ENCODE measurements around the gene RAB18.

DNA sequence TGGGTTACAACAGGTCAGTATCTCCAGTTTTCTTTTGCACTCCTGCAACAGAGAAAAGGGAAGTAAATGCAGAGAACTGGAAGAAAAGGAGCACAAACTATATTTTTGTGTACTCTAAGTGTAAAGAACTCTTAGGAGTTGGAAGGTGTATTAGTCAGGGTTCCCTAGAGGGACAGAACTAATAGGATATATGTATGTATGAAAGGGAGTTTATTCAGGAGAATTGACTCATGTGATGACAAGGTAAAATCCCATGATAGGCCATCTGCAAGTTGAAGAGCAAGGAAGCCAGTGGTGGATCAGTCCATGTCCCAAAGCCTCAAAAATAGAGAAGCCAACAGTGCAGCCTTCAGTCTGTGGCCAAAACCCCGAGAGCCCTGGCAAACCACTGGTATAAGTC lies 22.6 kb upstream of the RAB18 start:
- TF ChIP-seq EZH2 (optimal IDR thresholded peaks at IDR 0.05; ENCODE audit: low read depth, low read length), result no peak
- TF ChIP-seq, protein P1, sequence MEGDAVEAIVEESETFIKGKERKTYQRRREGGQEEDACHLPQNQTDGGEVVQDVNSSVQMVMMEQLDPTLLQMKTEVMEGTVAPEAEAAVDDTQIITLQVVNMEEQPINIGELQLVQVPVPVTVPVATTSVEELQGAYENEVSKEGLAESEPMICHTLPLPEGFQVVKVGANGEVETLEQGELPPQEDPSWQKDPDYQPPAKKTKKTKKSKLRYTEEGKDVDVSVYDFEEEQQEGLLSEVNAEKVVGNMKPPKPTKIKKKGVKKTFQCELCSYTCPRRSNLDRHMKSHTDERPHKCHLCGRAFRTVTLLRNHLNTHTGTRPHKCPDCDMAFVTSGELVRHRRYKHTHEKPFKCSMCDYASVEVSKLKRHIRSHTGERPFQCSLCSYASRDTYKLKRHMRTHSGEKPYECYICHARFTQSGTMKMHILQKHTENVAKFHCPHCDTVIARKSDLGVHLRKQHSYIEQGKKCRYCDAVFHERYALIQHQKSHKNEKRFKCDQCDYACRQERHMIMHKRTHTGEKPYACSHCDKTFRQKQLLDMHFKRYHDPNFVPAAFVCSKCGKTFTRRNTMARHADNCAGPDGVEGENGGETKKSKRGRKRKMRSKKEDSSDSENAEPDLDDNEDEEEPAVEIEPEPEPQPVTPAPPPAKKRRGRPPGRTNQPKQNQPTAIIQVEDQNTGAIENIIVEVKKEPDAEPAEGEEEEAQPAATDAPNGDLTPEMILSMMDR (IDR thresholded peaks at IDR 0.05; ENCODE audit: low read length), result no peak
- no peak for TF ChIP-seq EZH2phosphoT487 (IDR thresholded peaks at IDR 0.05; ENCODE audit: low read length)

Measured in MM.1S (cell line).